ENCODE results near the gene TBC1D22A.
"Not testable (repeated sequence)": the region's sequence is repeated elsewhere in the genome, so short reads cannot be mapped to it uniquely, and the experiment has no call there.

Gene TBC1D22A

DNA sequence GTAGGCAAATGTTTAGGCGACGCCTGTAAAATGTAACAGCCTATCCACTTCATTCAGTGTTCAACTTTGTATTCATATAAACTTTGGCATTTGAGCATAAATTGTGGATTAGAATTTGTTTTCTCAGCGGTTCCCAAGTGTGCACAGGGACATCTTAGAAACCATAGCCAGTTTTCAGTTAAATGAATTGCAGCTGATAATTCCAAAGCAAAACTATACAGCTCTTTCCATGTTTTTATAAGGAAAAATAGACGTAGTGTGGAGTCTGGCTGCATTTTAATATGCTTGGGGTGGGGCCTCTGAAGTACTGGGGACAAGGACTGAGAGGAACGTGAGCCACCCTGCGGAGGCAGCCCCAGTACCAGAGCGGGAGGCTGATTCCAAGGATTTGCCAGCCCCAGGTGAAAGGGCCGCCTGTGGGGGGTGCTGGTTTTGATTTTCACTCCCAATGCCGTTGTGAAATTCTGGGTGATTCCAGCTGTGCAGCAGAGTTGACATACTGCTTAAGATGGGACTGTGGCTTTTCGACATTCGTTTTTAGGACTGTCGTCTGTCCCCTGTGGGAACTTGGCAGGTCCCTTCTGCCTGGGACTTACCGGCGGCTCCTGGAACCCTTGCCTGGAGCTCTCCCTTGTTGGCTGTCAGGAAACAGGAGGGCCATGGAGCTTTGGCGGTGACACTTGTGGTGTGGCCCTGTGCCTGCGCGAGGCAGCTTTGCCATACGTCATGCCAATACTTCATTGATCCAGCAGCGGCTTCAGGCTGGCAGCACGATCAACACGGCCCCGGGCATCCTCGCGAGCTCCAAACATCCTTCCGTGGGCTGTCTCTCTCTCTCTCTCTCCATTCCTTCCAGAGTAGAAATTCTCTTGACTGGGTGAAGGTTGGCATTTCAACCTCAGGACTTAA, 370.9 kb downstream of the TBC1D22A start:
- DNase-seq, result no peak

DNA sequence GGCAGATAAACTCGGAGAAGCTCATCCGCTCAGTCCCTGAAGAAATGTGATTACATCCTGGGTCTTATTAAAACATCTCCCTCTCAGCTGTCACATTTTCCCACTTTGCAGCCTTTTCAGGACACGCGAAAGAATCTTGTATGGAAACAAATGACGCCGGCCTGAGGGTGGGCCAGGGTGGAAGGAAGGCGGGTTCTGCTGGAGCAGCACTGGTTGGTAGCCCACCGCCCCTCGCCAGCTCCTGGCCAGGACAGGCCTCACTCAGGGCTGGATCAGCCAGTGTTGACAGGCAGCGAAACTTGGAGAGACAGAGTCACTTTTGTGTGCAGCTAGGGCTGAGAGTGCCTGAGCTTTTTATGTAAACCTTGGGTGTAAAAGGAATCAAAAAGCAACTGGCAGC, 371.8 kb downstream of the TBC1D22A start:
- DNase-seq, result no peak

DNA sequence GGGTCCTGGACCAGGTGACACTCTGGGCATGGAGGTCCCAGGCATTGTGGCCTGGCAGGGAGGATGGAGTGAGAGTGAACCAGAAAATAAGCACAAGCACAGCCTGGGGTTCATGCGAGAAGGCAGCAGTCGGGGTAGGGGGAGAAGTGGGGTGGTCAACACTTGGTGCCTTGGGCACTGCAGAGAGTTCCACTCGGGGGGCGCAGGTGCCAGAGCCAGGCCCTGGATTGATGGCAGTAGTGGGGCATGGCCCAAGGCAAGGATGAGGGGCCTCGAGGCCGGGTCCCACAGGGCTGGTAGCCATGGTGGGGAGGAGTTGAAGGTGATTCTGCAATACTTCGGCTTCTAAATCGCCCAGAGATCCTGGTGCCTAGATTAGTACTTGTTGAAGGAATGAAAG, 372.9 kb downstream of the TBC1D22A start:
- DNase-seq, result no peak

DNA sequence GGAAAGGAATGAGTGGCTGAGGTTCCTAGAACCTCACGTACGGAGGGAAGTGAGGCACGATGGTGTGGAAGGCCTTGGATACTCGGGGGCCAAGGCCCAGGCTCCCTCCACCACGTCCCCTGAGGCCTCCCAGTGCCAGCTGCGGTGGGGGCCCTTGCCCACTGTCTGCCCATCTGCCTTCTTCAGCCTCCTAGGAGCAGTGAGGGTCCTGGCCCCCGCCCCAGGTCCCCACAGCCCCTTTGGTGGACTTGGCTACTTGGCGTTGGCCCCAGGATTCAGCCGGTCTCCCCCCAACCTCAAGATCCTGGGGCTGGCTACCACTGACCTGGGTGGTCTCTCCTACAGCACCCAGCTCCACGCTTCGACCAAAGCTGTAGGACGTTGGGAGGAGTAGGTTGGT, 373.6 kb downstream of the TBC1D22A start:
- no peak for DNase-seq

DNA sequence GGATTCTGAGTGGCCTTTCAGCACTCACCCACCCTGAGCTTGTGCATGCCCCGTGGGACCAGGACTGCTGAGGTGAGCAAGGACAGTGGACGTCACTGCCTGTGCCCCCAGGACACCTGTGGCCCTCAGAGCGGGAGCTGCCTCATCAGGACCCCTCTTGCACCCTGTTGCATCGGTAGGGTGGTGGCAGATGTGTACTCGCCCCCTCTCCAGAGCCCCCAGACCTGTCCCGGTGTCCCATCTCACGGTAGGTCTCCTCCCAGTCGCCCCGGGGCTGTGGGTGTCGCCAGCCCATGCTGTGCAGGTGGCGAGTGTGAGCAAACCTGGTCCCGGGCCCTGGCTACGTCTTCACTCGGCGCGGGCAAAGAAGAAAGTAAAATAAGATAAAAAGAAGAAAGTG, 374.2 kb downstream of the TBC1D22A start:
- DNase-seq, result no peak

DNA sequence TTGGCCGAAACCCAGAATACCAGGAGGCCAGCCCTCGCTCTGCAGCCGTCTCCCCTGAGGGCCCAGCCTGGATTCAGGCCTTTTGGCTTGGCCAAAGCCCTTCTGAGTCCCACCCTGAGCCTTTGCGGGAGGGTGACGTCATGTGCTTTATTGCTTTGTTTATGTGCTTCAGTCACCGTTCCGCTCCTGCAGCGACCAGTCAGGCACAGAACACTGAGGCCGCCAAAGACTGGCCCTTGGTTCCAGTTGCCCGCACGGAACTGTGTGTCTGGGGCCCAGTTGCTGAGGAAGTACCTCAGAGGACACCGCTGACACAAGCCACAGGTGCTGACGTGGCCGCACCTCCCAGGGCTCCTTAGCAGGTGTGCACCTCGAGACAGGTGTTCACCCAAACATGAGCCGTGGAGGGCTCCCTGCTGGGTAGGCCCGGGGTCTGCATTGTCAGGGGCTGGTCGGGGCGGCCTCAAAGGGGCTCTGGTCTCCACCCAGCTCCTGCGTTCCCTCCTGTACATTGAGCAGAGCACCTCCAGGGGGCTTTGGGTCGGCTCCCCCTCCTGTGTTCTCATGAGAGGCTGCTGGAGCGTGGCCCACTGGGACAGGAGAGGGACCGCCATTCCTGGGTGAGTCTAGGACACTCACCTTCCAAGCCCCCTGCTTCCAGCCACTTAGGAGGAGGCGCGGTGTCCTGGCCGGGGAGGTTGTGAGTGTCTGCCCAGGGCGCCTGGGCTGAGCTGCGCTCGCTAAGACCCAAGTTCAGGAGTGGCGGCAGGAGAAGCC, 376.8 kb downstream of the TBC1D22A start:
- no peak for DNase-seq

DNA sequence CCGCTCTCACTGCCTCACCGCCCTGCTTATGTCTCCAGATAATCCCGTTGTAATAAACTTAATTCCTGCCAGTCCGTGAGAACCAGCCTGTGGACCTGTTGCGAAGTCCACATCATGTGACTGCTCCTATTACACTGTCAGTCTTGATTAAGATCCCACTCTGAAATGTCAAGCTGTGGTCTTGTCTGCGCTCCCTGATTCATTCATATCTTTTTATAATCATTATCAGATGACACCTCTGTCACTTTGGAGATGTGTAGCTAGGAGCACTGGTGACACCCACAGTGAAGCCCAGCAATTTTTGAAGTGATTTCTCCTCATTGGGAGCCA, 377.3 kb downstream of the TBC1D22A start:
- peak; percentile 58 for DNase-seq

DNA sequence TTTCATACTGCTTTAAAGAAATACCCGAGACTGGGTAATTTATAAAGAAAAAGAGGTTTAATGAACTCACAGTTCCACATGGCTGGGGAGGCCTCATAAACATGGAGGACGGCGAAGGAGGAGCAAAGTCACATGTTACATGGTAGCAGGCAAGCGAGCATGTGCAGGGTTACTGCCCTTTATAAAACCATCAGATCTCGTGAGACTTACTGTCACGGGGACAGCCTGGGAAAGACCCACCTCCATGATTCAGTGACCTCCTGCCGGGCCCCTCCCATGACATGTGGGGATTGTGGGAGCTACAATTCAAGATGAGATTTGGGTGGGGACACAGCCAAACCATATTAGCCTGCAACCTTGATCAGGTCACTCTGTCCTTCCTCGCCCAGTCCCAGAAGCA, 378.5 kb downstream of the TBC1D22A start:
- DNase-seq, result not testable (repeated sequence)

DNA sequence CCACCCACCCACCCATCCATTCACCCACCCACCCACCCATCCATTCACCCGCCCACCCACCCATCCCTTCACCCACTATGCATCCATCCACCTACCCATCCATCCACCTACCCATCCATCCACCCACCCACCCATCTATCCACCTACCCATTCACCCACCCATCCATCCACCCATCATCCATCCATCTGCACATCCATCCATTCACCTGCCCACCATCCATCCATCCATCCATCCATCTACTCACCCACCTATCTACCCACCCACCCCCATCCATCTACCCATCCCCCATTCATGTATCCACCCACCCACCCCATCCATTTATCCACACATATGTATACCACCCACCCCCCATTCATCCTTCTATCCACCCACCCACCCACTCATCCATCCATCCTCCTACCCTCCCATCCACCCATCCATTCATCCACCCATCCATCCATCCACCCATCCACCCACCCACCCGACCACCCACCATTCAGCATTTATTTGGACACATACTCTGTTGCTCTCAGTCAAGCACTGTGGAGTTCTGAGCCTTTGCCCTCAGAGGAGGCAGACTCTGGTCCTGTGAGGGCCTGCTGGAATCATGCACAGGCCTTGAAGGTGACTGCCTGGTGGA, 380.1 kb downstream of the TBC1D22A start:
- no peak for DNase-seq

DNA sequence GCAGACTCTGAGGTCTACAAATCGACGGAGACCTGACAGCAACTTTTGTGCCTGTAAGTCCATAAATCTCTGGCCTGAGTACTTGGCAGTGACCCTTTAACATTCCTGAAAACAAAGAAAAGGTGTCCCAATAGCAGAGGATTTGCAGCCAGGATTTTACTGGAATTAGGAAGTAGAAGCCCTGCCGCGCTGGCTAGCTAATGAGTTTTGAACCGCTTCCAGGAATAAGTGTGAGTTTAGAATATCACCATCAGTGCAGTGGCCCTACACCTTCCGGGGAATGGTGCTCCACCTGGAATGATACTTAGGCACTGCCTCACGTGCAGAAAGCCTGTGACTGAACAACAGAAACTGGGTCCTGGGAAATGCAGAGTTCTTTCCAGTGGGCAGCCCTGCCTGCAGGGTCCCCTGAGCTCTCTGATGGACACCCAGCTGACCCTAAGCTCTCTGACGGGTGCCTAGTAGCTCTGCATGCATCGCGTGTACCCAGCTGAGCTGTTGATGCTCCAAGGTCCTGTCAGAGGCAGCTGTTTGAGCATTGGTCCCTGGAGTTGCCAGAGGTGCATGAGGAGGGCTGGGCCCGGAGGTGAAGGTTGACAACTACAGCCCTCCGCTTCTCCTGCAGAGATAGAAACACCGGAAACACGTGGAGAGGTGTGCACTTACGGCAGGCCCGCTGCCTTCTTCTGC, 380.9 kb downstream of the TBC1D22A start:
- DNase-seq, result no peak

DNA sequence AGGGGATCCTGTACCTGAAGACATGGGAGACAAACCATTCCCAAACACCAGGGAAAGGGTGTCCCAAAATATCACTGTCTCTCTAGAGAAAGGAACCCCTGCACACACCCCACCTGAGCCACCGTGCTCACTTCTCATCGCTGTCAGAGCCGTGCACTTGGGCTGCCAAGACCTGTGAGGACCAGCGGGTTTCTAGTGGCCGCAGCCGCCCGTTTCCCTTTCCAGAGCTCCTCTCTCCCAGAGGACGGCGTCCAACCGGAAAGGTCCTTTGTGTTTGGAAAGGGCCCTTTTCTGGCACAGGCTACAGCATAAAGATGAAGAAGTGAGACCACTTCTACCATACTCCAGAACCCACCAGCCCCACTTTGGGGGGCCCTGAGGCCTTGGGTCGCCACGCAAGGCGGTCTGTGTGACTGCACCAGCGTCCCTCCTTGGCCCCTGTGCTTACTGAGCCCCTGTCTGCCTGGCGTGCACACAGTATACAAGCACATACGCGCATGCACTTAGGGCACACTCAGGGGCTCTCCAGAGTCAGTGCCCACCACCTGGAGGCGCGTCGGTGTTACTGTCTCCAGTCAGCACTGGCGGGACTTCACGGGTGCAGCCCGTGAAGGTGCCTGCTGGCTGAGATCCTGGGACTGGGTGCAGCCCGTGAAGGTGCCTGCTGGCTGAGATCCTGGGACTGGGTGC, 381.8 kb downstream of the TBC1D22A start:
- no peak for DNase-seq

DNA sequence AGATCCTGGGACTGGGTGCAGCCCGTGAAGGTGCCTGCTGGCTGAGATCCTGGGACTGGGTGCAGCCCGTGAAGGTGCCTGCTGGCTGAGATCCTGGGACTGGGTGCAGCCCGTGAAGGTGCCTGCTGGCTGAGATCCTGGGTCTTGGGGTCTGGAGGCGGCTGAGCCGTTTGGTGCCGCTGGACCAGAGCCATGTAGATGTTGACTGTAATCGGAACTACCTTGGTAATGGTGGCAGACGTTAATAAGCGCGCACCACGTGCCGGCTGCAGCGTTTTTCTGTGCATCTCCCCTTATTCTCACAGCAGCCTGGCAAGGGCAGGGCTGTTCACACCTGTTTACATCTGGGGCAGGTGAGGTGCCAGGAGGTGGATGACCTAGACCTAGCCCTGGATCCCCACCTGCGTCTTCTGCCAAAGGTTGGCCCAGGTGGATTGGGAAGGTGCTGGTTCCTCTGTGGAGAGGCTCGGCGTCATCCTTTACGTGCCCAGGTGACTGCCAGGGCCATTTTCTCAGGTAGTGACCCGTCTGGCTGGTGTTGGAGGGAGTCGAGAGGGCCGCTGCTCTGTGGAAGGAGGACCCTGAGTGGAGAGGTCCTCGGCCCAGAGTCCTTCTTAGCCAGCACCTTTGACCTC, 382.5 kb downstream of the TBC1D22A start:
- DNase-seq, result no peak

DNA sequence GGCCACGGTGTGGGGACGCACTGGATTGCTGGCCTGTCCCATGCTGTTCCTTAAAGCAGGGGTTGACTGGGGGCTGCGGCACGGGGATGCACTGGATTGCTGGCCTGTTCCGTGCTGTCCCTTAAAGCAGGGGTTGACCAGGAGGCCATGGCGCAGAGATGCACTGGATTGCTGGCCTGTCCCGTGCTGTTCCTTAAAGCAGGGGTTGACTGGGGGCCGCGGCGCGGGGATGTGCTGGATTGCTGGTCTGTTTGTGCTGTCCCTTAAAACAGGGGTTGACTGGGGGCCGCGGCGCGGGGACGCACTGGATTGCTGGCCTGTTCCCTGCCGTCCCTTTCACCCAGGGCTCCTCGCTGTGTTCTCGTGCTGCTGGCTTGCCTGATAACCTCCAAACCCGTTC, 383.4 kb downstream of the TBC1D22A start:
- DNase-seq, result no peak

DNA sequence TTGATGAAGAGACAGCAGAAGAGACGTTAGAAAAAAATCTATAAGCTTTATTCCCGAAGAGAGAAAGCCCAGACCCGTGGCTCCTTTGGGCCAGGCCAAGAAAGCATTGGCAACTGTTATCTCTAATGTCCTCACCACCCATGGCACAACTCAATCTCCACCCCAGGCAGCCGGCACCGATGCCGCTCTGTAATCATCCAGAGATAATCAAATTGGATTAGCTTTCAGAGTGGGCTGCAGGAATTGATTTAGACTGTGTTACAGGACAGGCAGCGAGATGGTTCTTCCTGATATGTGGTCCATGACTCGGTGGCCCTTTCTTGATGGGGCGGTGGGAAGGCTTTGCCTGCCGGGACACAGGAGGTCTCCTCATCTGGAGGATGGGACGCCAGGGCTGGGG, 383.9 kb downstream of the TBC1D22A start:
- no peak for DNase-seq

DNA sequence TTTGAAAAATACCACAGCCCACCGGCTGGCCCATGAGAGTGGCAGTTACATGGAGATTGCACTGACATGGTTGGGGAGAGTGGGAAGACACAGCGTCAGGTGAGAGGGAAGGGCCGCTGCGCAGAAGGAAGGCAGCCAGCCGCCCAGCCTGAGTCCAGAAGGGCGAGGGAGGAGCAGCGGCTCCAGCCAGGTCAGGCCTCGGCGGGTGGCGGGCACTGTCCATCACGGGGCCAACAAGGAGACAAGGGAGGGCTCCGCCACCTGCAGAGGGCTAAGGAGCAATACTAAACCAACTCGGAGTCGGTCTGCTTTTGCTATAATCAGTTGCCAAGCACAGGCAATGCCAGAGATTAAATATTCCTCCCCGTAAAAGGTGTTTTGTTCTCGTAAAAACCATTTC, 384.5 kb downstream of the TBC1D22A start:
- no peak for DNase-seq

DNA sequence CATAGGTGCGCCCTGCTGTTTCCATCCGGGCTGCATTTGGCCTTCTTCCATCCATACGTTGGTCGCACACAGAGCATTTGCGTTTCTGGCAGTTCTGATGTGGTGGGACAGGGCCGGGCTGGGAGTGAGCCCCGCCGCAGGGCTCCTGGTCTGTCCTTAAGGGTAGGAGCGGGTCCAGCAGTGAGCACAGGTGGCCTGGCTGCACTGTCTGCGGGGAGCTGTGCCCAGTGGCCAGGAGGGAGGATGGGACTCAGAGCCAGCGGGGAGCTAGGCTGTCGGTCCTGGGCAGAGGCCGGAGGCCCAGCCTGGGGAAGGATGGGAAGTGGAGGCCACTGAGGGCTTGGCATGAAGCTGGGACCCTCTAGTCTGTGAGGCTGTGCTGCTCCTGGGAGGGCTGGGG, 385.1 kb downstream of the TBC1D22A start:
- no peak for DNase-seq

DNA sequence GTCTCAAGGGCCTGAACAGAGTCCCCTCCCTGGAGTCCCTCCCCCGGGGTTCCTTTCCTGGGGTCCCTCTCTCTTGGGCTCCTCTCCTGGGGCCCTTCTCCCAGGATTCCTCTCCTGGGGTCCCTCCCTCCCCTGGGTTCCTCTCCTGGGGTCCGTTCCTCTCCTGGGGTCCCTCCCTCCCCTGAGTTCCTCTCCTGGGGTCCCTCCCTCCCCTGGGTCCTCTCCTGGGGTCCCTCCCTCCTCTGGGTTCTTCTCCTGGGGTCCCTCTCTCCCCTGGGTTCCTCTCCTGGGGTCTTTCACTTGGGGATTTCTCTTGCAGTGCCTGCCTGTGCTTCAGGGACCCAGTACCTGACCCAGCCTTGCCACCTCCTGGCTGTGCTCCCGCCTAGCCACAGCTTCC, 386.1 kb downstream of the TBC1D22A start:
- DNase-seq, result no peak

DNA sequence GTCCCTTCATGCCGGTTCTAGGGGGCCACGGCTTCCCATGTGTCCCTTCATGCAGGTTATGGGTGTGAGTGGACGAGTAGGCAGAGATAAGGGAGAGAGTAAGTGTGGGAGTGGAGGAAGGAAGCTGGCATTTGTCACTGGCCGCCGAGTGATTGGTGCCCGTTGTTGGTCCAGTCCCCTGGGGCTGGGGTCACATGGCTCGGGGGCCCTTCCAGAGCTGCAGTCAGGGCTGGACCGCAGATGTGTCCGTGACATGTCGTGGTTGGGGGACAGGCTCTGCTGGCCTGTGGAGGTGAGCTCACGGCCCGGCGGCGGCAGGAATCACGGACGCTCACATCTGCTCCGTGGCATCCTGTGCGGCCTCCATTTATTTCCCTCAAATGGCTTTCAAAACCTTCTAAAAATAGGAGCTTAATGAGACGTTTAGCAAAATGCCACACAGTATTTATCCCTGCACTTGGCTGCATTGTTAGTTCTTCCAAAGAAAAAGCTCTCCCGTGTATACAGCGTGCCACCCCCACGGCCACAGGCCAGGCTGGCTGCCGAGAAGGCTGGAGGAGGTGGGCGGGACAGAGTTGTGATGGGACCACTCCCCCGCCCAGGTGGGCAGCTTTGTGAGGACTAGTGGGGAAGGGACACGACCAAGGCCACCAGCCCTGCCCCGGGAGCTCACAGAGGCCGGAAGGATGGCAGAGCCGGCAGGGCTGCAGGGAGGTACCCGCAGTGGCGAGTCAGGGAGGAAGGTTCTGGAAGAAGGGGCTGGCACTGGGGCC, 386.7 kb downstream of the TBC1D22A start:
- DNase-seq, result no peak

DNA sequence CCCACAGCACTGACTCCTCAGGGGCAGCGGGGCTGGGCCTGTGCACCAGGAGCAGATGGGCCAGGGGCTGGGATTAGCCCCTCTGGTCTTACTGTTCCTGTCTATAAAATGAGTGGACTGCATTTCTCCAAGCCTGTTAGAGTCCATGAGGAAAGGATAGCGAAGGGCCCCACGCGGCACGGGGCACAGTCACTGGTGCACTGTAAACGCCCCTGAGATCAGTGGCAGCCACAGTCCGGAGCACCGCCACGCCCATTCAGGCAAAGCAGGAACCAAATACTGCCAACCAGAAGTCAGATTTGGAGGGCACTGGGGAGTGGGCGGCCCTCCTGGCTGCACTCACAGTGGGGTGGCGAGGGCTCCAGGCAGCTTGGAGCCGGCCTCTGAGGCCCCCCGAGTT, 387.5 kb downstream of the TBC1D22A start:
- DNase-seq, result no peak

DNA sequence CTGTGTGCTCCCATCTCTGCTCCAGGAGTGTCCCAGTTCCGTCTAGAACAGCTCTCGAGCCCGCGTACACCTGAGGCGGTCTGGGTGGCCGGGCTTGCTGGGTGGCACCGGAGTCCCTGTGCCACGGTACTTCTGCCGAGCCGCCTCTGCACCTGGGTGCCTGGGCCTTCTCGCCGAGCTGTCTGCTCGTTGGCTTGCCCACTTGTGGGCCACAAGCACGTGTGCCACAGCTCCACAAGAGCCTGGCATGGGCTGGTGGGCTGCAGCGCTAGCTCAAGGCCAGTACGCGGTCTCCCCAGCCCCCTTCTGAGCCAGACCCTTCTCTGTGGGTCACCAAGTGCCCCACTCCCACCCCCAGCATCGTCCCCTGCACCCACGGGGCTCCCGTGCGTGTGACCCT, 388.0 kb downstream of the TBC1D22A start:
- no peak for DNase-seq

DNA sequence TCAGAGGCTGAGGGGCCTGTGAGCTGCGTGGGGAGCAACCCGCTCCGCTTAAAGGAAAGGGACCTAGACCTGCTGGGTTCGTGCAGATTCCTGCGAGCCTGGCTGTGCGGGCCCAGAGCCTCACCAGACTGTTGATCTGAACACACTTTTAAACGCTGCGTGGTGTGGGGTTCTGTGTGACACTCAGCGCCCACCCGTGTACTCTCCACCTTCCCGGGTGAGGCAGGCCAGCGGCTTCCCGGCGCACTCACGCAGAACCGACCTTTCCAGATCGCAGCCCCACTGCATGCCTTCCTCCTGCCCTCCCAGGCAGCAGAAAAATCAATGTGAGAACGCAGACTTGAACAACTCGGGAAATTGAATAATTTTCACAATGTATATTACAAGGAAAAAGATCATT, 388.6 kb downstream of the TBC1D22A start:
- DNase-seq, result no peak
